Stimulated activated CD4-positive, alpha-beta T cell treated with anti-CD3 and anti-CD28 coated beads, Interleukin-15, amount 100 ng/mL, for 24 hours (primary cell): ENCODE results near the gene ADM.
A peak's percentile ranks its signal among the peaks of the same experiment; 100 is the strongest.

Source experiments
- DNase-seq: peaks from one replicate; pipeline ENCODE4 v3.0.0-alpha.2; 2020

The ADM gene

DNA sequence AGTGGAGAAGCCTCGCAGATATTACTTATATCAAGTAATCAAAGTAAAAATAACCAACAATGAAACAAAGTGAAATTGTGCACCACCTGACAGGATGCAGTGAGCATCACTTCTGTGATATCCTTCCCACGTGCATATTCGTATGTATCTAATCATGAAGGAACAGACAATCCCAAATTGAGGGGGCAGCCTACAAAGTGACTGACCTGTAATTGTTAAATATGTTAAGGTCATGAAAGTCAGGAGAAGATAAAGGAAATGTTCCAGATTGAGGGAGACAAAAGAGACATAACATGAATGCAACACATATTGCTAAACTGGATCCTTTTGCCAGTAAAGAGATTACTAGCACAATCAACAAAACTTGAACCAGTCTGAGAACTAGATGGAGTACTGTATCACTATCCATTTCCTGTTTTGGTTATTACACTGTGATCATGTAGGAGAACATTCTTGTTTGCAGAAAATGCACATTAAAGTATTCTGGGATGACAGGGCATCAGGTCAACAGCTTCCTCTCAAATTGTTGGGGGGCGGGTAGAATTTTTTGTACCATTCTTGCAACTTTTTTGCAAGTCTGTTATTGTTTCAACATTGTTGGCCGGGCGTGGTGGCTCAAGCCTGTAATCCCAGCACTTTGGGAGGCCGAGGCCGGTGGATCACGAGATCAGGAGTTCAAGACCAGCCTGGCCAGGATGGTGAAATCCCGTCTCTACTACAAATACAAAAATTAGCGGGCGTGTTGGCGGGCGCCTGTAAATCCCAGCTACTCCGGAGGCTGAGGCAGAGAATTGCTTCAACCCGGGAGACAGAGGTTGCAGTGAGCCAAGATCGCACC, 12.9 kb upstream of the ADM start:
- DNase-seq: no peak

- peak; percentile 85 for DNase-seq
Measured at GRCh38 chr11:10293423-10294289, 11.2 kb upstream of the ADM start, which contains the start of gene SBF2. Gene SBF2, minus strand, starts transcription at chr11:10294219. Its CDS starts 150 bp downstream, at chr11:10294069.

GRCh38 chr11:10294290-10294953, 10.5 kb upstream of the ADM start:
- DNase-seq: no peak

DNA sequence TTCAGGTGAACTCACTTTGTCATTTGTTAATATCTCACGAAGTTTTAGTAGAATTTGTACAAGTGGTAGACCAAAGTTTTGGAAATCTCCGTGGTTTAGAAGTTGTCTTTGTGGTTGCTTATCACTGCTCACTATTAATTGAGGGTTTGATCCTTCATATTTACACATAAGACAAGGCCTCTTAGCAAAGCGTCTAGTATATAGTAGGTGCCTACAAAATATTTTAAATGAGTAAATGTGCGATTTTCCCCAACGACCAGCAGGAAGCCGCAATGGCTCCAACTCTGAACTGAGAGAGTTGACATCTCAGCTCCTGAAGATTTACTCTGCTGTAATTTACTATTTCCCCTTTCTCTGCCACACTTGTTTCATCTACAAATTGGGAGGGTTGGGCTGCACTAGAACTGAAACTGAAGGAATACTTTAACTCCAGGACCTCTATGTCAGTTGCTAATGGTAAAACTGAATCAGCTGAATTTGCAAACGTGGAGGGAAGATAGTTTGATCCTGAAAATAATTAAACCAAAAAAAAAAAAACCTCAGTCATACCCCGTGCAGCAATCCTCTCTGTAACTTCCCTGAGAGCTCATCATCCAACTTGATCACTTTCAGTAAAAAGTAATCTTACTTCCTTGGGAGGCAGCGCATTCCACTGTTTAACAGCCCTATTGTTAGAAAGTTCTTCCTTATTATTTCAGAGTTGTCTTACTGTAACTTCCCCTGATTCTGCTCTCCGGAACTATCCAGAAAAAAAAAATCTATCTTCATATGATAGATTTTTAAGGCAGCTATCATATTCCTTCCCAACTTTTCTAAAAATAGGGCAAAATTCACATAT, 9.6 kb upstream of the ADM start:
- DNase-seq: no peak

DNA sequence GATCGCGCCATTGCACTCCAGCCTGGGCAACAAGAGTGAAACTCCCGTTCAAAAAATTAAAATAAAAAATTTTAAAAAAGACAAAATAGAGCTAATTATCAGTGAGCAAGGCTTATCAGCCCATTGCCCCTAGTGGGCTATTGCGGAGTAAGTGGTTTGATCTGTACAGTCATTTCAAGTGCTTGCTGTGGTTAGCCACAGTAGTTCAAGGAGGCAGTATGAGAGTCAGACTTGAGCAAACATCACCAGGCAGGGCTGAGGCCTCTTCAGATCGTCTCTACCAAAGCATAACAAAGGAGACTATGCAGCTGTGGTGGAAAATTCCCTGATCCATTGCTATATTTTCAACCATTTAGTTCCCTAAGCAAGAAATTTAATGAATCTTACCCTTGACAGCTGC, 6.5 kb upstream of the ADM start:
- DNase-seq: peak; percentile 64

DNA sequence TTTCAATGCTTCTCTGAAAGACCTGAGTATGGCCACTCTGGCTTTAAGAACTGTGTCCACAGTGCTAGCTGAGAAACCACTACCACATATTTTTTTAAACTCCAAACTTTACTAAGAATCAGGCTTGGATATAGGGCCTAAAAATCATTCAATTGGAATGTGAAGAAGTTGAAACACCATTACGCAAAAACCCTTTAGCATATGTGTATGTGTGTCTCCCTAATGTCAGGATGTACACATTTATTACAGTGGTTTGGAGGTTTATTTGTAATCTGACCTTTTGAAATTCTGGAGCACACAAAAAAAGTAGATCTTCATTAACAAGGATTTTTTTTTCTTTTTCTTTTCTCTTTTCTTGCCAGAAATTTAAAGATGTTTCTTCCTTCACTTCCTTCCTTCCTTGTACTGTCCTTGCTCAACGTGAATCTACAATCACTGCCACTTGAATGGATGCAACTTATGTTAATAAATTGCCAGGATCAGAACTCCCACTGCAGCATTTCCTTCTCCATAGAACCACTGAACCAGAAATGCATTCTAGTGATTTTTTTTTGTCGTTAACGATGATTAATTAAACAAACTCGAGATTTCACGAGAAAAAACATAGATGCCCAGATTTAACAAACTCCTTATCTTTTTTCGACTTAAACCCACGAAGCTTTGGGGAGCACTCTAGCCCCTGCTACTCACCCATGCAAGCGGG, 3.1 kb upstream of the ADM start:
- no peak for DNase-seq

- no peak for DNase-seq
Measured at GRCh38 chr11:10302359-10302743, 2.5 kb upstream of the ADM start.

DNA sequence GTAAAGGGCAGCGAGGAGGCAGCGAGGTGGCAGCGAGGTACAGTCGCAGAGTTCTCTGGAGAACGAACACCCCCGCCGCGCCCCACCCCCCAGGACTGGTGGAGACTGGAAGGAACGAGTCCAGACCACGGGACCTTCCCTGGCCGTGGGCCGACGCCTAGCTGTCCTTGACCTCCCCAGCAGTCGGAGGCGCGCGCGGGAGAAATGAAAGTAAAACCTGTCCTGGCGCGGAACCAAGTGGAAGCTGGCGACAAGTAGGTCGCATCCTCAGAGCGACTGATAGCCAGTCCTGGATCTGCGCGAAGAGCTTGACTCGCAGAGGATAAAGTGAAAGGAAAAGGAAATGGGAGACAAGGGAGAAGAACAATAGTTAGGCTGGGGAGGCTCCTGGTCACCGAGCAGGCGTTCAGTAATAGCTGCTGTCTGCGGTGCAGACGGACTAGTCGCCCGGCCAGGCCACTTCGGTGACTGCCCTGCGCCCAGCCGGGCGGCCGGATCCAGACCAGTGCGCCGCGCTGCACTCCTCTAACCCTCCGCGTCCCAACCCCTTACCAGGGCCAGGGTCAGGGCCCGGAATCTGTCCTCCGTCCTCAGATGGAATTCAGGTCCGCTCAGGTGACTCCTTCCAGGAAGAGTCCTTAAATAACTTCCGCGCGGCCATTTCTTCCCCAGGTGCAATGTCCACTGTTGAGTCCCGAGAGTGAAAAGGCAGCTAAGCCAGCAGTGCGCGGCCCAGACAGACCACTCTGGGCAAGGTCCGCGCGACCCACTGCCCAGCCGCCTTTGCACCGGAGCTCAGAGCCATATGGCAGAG, 1.9 kb upstream of the ADM start:
- peak; percentile 67 for DNase-seq

DNA sequence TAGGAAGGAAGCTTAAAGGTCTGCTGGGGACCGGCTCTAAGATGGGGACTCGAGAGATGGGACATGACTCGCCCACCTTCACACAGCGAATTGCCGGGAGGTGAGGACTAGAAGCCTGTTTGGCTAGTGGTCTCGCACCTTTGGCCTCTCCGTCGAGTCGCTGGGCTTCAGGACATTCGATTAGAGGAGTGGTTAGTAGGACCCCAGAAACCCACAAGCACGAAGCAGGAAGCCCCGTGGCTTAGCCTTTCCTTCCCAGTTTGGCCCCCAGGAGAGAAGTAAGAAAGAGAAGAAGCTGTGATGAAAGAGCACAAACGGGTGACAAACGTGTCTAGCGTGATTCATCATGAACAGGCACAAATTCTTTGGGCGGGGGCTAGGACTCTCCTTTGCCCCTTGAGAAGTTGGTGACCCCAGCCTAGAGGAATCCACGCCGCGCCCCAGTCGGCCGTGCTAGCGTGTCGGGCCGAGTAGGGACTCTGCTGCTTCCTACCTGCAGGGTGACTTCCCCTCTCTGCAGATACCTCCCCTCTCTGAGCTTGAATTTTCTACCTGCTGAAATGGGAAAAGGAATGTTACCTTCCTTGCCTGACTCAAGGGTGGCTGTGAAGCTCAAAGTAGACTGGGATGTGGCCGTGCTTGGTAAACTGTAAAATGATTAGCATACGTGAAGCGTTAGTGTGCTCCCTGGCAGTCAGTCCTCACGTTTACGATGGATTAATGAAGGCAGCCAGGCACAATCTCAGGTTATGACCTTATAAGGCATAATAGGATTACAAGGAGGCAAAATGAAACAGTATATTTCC, 1.1 kb upstream of the ADM start:
- DNase-seq: peak; percentile 37

DNA sequence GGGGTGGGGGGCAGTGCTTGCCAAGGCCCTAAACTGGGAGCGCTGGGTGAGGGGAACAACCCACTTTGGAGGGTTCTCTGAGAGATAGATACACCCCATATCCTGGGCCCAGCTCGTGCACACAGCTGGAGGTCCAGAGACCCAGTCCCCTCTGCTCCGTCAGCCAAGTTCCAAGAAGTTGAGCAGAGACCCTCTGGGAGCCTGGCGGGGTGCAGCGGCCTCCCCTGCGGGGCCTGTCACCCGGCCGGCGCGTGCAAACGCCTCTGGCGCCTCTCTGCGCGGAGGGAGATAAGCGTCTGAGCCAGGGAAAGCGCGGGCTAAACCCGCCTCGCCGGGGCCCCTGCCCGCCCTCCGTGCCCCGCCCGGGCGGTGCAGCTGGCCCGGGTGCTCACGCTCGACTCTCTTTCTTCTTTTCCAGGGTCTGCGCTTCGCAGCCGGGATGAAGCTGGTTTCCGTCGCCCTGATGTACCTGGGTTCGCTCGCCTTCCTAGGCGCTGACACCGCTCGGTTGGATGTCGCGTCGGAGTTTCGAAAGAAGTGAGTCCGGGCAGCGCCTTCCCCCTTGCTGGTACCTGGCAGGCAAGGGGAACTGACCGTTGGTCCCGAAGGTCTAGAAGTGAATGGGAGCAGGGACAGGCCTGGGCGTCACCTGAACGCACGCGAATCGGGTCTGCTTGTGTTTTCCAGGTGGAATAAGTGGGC, 540 bp downstream of the ADM start:
- DNase-seq: peak; percentile 52

- DNase-seq: peak; percentile 44
Measured at GRCh38 chr11:10305964-10306918, 1.4 kb downstream of the ADM start.

DNA sequence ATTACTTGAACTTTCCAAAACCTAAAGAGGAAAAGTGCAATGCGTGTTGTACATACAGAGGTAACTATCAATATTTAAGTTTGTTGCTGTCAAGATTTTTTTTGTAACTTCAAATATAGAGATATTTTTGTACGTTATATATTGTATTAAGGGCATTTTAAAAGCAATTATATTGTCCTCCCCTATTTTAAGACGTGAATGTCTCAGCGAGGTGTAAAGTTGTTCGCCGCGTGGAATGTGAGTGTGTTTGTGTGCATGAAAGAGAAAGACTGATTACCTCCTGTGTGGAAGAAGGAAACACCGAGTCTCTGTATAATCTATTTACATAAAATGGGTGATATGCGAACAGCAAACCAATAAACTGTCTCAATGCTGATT, 2.1 kb downstream of the ADM start:
- no peak for DNase-seq

DNA sequence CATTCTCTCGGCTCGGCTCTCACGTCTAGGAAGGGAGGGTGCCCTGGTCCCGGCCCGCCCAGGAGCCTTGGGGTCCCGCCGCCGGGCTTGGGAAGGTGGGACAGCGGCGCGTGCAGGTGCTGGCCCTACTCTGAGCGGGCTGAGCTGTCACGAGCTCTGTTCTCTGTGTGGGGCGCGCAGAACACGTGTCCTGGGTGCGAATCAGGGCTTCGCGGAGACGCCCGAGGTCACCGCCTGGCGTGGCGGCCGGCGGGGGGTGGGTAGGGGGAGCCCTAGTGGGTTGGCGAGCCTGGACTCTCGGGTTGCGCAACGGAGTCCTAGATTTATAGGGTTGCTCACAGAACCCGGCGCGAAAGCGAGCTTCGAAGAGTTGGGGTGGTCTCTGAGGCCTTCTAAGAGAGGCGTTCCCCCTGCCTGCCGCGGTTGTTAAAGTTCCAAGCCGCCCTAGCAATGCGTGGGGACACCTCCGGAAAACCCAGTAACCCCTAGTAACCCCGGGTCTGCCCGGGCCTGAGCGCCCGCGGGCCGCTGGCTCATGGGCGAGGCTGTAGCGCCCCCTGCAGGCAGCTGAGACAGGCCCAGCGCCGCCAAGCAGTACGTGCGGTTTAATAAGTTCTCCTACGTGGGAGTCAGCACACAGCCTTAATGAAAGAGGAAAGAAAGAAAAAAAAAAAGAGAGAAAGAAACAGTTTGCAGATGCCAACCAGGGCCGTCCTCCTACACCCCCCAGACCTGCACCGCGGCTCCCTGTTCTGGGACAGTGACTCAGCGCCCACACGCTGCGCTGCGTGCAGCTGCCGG, 2.7 kb downstream of the ADM start:
- peak; percentile 90 for DNase-seq

GRCh38 chr11:10308201-10308954, 3.5 kb downstream of the ADM start:
- no peak for DNase-seq

DNA sequence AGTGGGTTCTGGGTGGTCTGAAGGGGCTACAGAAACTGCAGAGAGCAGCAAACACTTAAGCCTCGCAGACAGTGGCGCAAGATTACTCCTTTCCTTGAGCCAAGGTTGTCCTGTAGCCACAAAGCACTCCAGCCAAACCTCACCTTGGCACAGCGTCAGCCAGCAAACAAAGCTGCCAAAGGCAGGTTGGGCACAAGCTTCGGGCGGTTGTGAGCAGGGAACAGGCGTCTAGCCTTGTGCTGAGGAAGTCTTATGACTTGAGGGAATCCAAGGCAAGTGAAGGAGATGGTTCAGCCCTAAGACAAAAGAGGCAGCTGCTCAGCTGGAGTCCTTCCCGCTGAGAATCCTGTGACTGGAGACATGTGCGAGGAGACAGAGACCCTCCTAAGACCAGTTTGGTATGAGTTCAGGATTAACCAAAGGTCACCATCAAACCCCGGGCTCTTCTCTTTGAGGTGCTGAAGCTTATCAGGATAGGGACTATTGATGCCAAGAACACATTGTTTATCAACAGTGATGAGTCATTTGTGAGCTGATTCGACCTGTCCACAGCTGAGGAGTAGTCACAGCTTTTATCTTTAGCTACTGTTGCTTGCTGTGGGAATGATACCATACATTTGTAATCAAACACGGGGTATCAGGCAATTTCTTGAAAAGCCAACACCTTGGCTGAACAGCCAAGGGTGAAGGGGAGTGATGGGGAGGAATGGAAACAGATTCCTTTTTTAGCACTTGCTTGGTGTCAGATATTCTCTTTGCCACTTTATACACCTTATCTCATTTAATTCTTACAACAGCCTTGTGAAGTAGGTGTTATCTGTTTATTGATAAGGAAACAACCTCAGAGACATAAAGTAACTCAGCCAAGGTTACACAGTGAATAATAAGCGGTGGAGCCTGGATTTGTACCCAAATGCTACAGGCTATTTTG, 4.6 kb downstream of the ADM start:
- DNase-seq: no peak
